Mesothelial cell of epicardium (in vitro differentiated cells): ENCODE results near the gene GALK1. TPM values are rescaled to one million over a fixed set of nuclear protein-coding genes. Genes with fewer than 3 reads are reported as not detected.

ENCODE experiments used
- DNase-seq, 2 experiments: peaks; one replicate each; pipeline ENCODE4 v3.0.0; 2021; ENCODE audit warnings: low spot score in 2 of 2; ENCODE audit not compliant: unreplicated experiment in 2 of 2
- H3K27ac Mint-ChIP-seq: 2 replicates; pipeline ENCODE4 v1.8.0; 2021; ENCODE audit warnings: mixed read lengths
- H3K27me3 Mint-ChIP-seq: 2 replicates; pipeline ENCODE4 v1.8.0; 2021; ENCODE audit warnings: low read depth, mixed read lengths
- H3K36me3 Mint-ChIP-seq: 2 replicates; pipeline ENCODE4 v1.8.0; 2021; ENCODE audit warnings: mixed read lengths
- H3K4me1 Mint-ChIP-seq: 2 replicates; pipeline ENCODE4 v1.8.0; 2021; ENCODE audit warnings: mixed read lengths
- H3K4me3 Mint-ChIP-seq: 2 replicates; pipeline ENCODE4 v1.8.0; 2021; ENCODE audit warnings: mild to moderate bottlenecking, moderate library complexity, mixed read lengths
- H3K9me3 Mint-ChIP-seq: 2 replicates; pipeline ENCODE4 v1.8.0; 2021; ENCODE audit warnings: mixed read lengths
- CTCF ChIP-seq: fragments of 200-600 bp; sonication (generic); IDR thresholded peaks from one replicate; pipeline ENCODE4 v1.5.0; 2021; ENCODE audit warnings: antibody characterized with exemption; ENCODE audit not compliant: unreplicated experiment
- total RNA-seq: library from RNA; stranded (reverse); gene quantifications from 3 replicates; pipeline ENCODE4 v1.2.1, GENCODE V29; 2021

GALK1 gene
- total RNA-seq, 1 donor from 2014 or later = 32.1 TPM

DNA sequence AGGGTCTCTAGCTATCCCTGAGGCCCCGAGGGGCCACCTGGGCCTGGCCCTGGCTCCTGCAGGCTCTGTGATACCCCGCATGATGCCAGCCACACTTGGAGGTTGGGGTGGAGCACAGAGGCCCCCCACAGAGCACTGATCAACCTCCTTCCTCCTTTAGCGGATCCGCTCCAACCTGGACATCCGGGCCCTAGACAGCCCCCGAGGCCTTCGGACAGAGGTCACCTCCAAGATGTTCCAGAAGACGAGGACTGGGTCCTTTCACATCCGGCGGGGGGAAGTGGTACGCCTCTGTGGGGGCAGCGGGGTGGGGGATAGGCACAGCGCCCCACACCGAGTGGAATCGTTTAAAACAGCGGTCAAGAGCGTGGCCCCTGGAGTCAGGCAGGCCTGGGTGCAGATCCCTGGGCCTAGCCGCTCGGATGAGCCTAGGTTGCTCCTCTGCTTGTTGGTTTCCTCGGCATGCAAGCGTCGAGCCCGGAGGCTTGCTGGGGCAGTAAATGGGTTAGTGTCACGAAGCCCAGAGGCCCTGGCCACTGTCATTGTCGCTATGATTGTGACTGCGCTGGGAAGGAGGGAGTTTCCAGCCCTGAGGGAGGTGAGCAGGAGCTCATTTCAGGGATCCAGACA, 33.8 kb downstream of the GALK1 start:
- Mint-ChIP-seq H3K4me3 (no peak overlapping the region), H3K9me3 (no peaks in the 10 kb centered on the region), H3K36me3 (peaks cover 16% of the 10 kb centered on the region), H3K4me1 (no peaks in the 10 kb centered on the region), H3K27me3 (no peaks in the 10 kb centered on the region), H3K27ac (no peak overlapping the region)
- DNase-seq = no peak
- TF ChIP-seq CTCF = no peak

- H3K9me3 Mint-ChIP-seq = no peaks in the 10 kb centered on the region
- no peak for DNase-seq
- H3K4me1 Mint-ChIP-seq = no peaks in the 10 kb centered on the region
- H3K36me3 Mint-ChIP-seq = peaks cover 16% of the 10 kb centered on the region
- TF ChIP-seq CTCF = no peak
- H3K27ac Mint-ChIP-seq = no peak overlapping the region
- H3K27me3 Mint-ChIP-seq = no peaks in the 10 kb centered on the region
- no peak overlapping the region for H3K4me3 Mint-ChIP-seq
Measured at GRCh38 chr17:75730065-75730464, 34.9 kb downstream of the GALK1 start.

DNA sequence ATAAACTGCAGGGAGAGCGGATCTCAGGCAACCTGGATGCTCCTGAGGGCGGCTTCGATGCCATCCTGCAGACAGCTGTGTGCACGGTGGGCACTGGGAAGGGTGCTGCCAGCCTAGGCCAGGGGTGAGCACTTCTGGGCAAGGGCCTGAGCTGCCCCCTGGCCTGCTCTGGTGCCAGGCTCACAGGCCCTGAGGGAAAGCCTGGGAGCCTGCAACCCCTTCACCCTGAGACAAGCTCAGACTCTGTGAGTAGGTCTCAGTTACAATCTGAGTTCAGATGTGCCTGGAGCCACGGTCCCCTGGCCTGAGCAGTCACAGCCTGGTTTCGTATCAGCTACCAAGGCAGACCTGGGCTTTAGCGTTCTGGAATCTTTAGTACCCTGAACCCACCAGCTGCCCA, 35.6 kb downstream of the GALK1 start:
- TF ChIP-seq CTCF = no peak
- H3K27ac Mint-ChIP-seq = no peak overlapping the region
- no peaks in the 10 kb centered on the region for H3K27me3 Mint-ChIP-seq
- no peak overlapping the region for H3K4me3 Mint-ChIP-seq
- no peaks in the 10 kb centered on the region for H3K4me1 Mint-ChIP-seq
- DNase-seq = no peak
- no peaks in the 10 kb centered on the region for H3K9me3 Mint-ChIP-seq
- H3K36me3 Mint-ChIP-seq = peaks cover 17% of the 10 kb centered on the region

- TF ChIP-seq CTCF = no peak
- H3K9me3 Mint-ChIP-seq = no peaks in the 10 kb centered on the region
- DNase-seq = no peak
- peaks cover 14% of the 10 kb centered on the region for H3K36me3 Mint-ChIP-seq
- H3K27ac Mint-ChIP-seq = no peak overlapping the region
- peaks cover 7% of the 10 kb centered on the region for H3K4me1 Mint-ChIP-seq
- H3K27me3 Mint-ChIP-seq = peaks cover 7% of the 10 kb centered on the region
- H3K4me3 Mint-ChIP-seq = no peak overlapping the region
Measured at GRCh38 chr17:75727391-75727790, 37.6 kb downstream of the GALK1 start.

DNA sequence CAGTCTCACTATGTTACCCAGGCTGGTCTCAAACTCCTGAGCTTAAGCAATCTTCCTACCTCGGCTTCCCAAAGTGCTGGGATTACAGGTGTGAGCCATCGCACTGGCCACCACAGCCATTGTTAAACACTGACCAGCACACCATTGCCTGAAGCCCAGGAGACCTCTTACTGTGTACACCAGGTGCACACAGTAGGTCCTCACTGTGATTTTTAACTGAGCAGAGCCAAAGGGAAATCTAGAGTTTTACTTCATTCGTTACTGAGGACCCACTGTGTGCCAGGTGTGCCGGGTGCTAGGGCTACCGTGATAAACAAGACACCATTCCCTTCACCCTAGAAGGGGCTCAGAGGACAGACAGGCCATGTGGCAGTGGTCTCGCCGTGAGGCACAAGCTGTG, 39.5 kb downstream of the GALK1 start:
- TF ChIP-seq CTCF = no peak
- Mint-ChIP-seq H3K36me3 (peaks cover 13% of the 10 kb centered on the region), H3K27me3 (peaks cover 17% of the 10 kb centered on the region), H3K4me3 (no peak overlapping the region), H3K4me1 (peaks cover 15% of the 10 kb centered on the region), H3K9me3 (no peaks in the 10 kb centered on the region), H3K27ac (no peak overlapping the region)
- DNase-seq = no peak
